ENCODE data around the gene SMIM22. TPM values are rescaled to one million over a fixed set of nuclear protein-coding genes. Genes with fewer than 3 reads are reported as not detected.

The SMIM22 gene
- total RNA-seq, 1 experiment from 2014 or later, result 3.3 TPM

- DNase-seq (ENCODE audit: low read depth, low spot score) (no peak), ATAC-seq (no peak)
- ChIA-PET CTCF (no interaction called here), RAD21 (ENCODE audit: low non-redundant PET in 1 of 2, low total read pairs in 2 of 2, uncharacterized antibody in 2 of 2, unreplicated experiment in 2 of 2) (no interaction called here), POLR2A (no interaction called here)
- H3K27me3 ChIP-seq (ENCODE audit: insufficient read depth, low read length), result no peaks in the 10 kb centered on the region
- H4K20me1 ChIP-seq (ENCODE audit: insufficient read depth), result no peaks in the 10 kb centered on the region
- H3K4me2 ChIP-seq (ENCODE audit: low read length), result no peak overlapping the region
- intact Hi-C loops (cut with micrococcal nuclease), result no loop called here
- no peak overlapping the region for H3K9ac ChIP-seq (ENCODE audit: low read length)
- H3K9me2 ChIP-seq (ENCODE audit: insufficient read depth), result no peaks in the 10 kb centered on the region
- H3K9me3 ChIP-seq (ENCODE audit: control insufficient read depth in 1 of 2, insufficient read depth in 1 of 2, low read depth in 1 of 2, low read length in 2 of 2), result no peaks in the 10 kb centered on the region
- no peaks in the 10 kb centered on the region for H3K4me1 ChIP-seq (ENCODE audit: control insufficient read depth in 1 of 2, insufficient read depth in 2 of 2, low read length in 2 of 2)
- peaks cover 29 to 31% of the 10 kb centered on the region in 2 experiments for H3K36me3 ChIP-seq (ENCODE audit: control insufficient read depth in 1 of 2, insufficient read depth in 2 of 2, low read length in 2 of 2)
- H3K27ac ChIP-seq (ENCODE audit: low read depth, low read length), result no peak overlapping the region
- no peak overlapping the region for H2AFZ ChIP-seq (ENCODE audit: low read depth, low read length, poor library complexity, severe bottlenecking)
- no TSS peak for BruUV-seq (replicated peaks)
- no peaks in the 10 kb centered on the region for H3K79me2 ChIP-seq (ENCODE audit: insufficient read depth, low read length)
- TF ChIP-seq SIN3A (IDR thresholded peaks at IDR 0.05; ENCODE audit: low read depth) (no peak), EZH2phosphoT487 (IDR thresholded peaks at IDR 0.05; ENCODE audit: borderline replicate concordance) (no peak), FOSL1 (IDR thresholded peaks at IDR 0.05; ENCODE audit: low read depth) (no peak), MAX (IDR thresholded peaks at IDR 0.05) (no peak), POLR2A (IDR thresholded peaks at IDR 0.05; ENCODE audit: borderline replicate concordance, extremely low read depth, insufficient read depth, insufficient read length) (no peak), CTCF (IDR thresholded peaks at IDR 0.05 in 2 of 3, conservative IDR thresholded peaks at IDR 0.05 in 1 of 3; ENCODE audit: borderline replicate concordance in 1 of 3, insufficient read depth in 1 of 3, low read depth in 2 of 3, low read length in 2 of 3) (no peak), CBX3 (IDR thresholded peaks at IDR 0.05; ENCODE audit: low read depth) (no peak), REST (IDR thresholded peaks at IDR 0.05; ENCODE audit: low read depth) (no peak), ZBTB33 (IDR thresholded peaks at IDR 0.05; ENCODE audit: extremely low read depth, insufficient replicate concordance, low read length) (no peak), ATF3 (IDR thresholded peaks at IDR 0.05) (no peak), ELF1 (IDR thresholded peaks at IDR 0.05; ENCODE audit: borderline replicate concordance, low read depth) (no peak), SP1 (IDR thresholded peaks at IDR 0.05; ENCODE audit: low read depth) (no peak), POLR2AphosphoS5 (IDR thresholded peaks at IDR 0.05; ENCODE audit: low read depth, low read length) (no peak)
- no peak overlapping the region for H3K4me3 ChIP-seq (replicated peaks in 1 of 2; ENCODE audit: low read depth in 1 of 2, low read length in 2 of 2)
These were observed 18.9 kb downstream of the SMIM22 start for GRCh38 chr16:4814046-4814445.
